Activated T-cell treated with anti-CD3 and anti-CD28 coated beads for 48 hours (primary cell): ENCODE data around the gene RGL1.

Source experiments
- DNase-seq: peaks from one replicate; pipeline ENCODE4 v3.0.0-alpha.2; 2020; ENCODE audit warnings: low read depth

The RGL1 gene

GRCh38 chr1:183889095-183889494 is 84.2 kb downstream of the RGL1 start:
- DNase-seq = no peak

- DNase-seq = no peak
Measured at GRCh38 chr1:183891158-183891856, 86.4 kb downstream of the RGL1 start.

- no peak for DNase-seq
Measured at GRCh38 chr1:183892351-183892793, 87.5 kb downstream of the RGL1 start.

GRCh38 chr1:183893561-183894289 is 88.8 kb downstream of the RGL1 start:
- DNase-seq = no peak

GRCh38 chr1:183894290-183894565 is 89.3 kb downstream of the RGL1 start:
- DNase-seq = no peak

- DNase-seq = no peak
Measured at GRCh38 chr1:183896466-183897048, 91.6 kb downstream of the RGL1 start.

GRCh38 chr1:183898001-183898396 is 93.1 kb downstream of the RGL1 start:
- no peak for DNase-seq

- DNase-seq = no peak
Measured at GRCh38 chr1:183898610-183899009, 93.7 kb downstream of the RGL1 start.

GRCh38 chr1:183901748-183902330 is 96.9 kb downstream of the RGL1 start:
- no peak for DNase-seq

GRCh38 chr1:183903101-183903500 is 98.2 kb downstream of the RGL1 start:
- DNase-seq = no peak

GRCh38 chr1:183905508-183906113 is 100.7 kb downstream of the RGL1 start:
- no peak for DNase-seq

- DNase-seq = no peak
Measured at GRCh38 chr1:183907070-183907469, 102.2 kb downstream of the RGL1 start.

GRCh38 chr1:183908079-183908478 is 103.2 kb downstream of the RGL1 start:
- DNase-seq = no peak

- DNase-seq = no peak
Measured at GRCh38 chr1:183909672-183910071, 104.8 kb downstream of the RGL1 start.

- no peak for DNase-seq
Measured at GRCh38 chr1:183910845-183911244, 105.9 kb downstream of the RGL1 start.

GRCh38 chr1:183911285-183911684 is 106.4 kb downstream of the RGL1 start:
- DNase-seq = peak; percentile 8

GRCh38 chr1:183912265-183912886 is 107.5 kb downstream of the RGL1 start:
- no peak for DNase-seq

- no peak for DNase-seq
Measured at GRCh38 chr1:183913567-183913993, 108.7 kb downstream of the RGL1 start.

- no peak for DNase-seq
Measured at GRCh38 chr1:183914276-183914675, 109.4 kb downstream of the RGL1 start.

GRCh38 chr1:183914891-183915290 is 110.0 kb downstream of the RGL1 start:
- no peak for DNase-seq

- peak; percentile 48 for DNase-seq
Measured at GRCh38 chr1:183915625-183916510, 110.9 kb downstream of the RGL1 start.
